ENCODE results near the gene REEP3.
"Not testable (repeated sequence)": the region's sequence is repeated elsewhere in the genome, so short reads cannot be mapped to it uniquely, and the experiment has no call there.

The REEP3 gene, protein sequence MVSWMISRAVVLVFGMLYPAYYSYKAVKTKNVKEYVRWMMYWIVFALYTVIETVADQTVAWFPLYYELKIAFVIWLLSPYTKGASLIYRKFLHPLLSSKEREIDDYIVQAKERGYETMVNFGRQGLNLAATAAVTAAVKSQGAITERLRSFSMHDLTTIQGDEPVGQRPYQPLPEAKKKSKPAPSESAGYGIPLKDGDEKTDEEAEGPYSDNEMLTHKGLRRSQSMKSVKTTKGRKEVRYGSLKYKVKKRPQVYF

GRCh38 chr10:63520500-63521415 lies at the start of gene REEP3:
Gene REEP3 (plus strand): TSS chr10:63521401. CDS start chr10:63521546, 145 bp downstream.
- peak in 1 of 2 experiments; percentile 32 for DNase-seq

DNA sequence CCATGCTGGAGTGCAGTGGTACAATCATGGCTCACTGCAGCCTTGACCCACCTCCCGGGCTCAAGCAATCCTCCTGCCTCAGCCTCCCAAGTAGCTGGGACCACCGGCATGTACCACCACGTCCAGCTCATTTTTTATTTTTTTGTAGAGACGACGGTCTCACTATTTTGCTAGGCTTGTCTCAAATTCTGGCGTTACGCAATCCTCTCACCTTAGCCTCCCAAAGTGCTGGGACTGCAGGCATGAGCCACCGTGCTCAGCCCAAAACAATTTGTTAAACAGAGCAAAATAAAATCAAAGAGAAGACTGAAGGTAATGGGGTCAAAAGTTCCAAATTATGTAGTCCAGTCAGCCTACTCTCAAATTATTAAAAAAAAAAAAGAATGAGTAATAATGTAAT lies 46.7 kb upstream of the REEP3 start:
- DNase-seq: no peak

DNA sequence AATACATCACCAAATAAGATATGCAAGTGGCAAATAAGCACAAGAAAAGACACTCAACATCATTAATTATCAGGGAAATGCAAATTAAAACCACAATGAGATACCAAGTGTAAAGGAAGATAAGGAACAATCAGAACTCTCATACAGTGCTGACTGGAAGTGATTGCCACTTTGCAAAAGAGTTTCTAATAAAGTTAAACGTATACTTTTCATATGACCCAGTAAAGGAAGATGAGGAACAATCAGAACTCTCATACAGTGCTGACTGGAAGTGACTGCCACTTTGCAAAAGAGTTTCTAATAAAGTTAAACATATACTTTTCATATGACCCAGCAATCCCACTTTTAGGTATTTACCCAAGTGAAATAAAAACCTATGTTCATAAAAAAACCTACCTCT lies 43.3 kb upstream of the REEP3 start:
- DNase-seq: no peak

- DNase-seq: no peak
These were observed 42.6 kb upstream of the REEP3 start for GRCh38 chr10:63478564-63478963.

DNA sequence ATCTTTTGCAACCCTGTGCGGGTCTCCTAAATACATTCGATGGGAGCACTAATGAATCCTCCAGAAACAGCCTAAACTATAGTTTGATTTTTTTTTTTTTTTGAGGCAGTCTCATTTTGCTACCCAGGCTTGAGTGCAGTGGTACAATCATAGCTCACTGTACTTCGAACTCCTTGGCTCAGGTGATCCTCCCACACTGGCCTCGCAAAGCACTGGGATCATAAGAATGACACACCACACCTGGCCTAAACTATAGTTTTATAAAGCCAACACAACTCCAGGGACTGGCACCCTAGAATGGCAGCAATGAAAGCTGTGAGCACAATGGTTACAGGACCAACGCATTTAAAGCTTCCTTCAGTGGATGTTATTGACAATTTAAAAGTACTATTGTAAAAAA lies 41.0 kb upstream of the REEP3 start:
- no peak for DNase-seq

- no peak for DNase-seq
These were observed 39.3 kb upstream of the REEP3 start for GRCh38 chr10:63481815-63482421.

- DNase-seq: no peak
These were observed 37.2 kb upstream of the REEP3 start for GRCh38 chr10:63483983-63484382.

DNA sequence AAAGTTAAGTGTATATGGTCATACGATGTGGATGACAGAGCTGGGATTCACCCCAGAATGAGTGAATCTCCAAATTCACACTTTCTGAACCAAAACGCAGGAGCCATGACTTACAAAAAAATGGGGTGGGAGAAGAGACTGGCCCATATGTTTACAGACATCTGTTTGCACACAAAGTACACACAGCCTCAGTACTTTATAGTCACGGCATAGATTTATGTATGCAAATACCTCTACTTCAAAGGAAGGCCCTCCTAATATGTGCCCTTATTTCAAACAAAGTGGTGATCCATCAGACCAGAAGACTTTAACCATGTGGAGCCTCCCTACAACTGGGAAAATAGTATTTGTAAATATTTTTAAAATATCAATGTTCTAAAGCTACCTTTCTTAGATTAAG lies 33.2 kb upstream of the REEP3 start:
- DNase-seq: no peak

DNA sequence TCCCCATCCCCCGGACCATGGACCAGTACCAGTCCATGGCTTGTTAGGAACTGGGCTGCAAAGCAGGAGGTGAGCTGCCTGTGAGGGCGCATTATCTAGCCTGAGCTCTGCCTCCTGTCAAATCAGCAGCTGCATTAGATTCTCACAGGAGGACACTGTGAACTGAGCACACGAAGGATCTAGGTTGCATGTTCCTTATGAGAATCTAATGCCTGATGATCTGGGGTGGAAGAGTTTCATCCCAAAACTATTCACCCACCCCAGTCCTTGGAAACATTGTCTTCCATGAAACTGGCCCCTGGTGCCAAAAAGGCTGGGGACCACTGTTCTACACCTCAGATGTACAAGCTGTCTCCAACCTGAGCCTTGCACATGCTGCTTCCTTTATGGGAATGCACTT lies 31.4 kb upstream of the REEP3 start:
- no peak for DNase-seq

DNA sequence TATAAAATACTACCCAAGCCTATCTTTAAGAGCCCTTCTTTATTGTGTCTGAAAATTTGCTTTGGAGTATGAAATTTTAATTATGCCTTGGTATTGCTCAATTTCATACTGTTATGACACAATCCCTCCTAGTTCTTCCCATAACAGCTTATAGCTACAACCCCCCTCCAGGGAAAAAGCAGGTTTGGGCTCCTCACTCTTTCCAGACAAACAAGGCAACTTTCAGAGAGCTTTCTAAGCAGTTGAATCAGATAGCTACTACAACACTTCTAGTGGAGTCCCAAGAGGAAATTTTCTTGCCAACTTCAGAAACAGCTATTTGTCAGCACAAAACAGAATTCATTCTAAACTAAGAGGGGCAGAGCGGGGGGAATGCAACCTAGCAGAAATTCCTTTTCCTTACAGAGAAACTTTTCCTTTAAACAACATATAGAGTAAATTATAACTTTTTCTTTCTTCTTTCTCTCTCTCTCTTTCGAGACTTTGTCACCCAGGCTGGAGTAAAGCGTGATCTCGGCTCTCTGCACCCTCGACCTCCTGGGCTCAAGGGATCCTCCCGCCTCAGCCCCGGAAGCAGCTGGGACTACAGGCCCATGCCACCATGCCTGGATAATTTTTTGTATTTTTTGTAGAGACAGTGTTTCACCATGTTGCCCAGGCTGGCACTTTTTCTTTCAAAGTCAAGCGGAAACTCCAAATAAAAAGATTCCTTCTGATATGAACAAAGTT lies 29.4 kb upstream of the REEP3 start:
- DNase-seq: no peak

DNA sequence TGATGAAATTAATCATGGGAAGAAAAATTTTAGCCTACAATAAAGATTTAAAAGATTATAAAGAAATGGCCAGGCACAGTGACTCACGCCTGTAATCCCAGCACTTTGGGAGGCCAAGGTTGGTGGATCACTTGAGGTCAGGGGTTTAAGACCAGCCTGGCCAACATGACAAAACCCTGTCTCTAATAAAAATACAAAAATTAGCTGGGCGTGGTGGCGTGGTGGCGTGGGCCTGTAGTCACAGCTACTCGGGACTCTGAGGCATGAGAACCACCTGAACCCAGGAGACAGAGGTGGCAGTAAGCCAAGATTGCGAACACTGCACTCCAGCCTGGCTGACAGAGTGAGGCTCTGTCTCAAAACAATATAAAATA lies 28.9 kb upstream of the REEP3 start:
- not testable (repeated sequence) for DNase-seq

GRCh38 chr10:63493004-63493403 lies 28.2 kb upstream of the REEP3 start:
- DNase-seq: no peak

DNA sequence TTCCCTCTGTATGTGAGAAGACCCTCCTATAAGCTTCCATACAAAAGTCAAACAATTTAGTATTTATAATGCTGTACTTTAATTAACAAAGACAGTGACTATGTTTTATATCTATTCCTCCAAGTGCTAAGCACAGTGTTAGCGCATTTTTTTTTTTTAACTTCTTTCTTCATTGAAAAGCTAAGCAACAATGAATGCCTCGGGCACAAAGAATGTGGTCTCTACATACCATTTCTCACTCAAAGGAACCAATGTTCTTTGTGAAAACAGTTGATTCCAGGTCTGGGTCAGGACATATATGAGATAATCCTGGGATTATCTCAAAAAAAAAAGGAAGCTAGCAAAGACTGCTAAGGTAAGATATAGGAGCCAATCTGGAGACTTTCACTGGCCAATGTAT lies 26.2 kb upstream of the REEP3 start:
- no peak for DNase-seq

GRCh38 chr10:63496561-63496960 lies 24.6 kb upstream of the REEP3 start:
- no peak for DNase-seq

DNA sequence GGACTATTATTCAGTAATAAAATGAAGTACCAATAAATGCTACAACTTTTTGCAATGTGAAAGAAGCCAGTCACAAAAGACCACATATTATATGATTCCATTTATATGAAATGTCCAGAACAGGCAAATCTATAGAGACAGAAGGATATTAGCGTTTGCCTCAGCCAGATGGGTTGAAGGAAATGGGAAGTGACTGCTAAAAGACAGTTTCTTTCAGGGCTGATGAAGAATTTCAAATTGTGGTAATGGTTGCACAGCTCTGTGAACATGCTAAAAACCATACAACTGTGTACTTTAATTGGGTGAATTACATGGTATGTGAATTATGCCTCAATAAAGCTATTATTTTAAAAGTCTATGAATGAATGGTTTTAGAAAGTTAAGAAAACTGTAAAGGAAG lies 23.9 kb upstream of the REEP3 start:
- DNase-seq: no peak

DNA sequence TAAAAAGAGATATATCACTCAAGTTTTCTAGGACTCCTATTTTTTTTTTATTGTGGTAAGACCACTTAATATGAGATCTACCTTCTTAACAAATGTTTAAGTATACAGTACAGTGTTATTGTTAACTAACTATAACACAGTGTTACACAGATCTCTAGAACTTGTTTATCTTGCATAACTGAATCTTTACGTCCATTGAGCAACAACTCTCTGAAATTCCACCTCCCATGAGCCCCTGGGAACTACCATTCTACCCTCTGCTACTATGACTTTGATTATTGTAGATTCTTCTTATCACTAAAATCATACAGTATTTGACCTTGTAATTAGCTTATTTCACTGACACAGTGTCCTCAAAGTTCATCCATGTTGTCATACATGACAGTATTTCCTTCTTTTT lies 22.5 kb upstream of the REEP3 start:
- DNase-seq: no peak

DNA sequence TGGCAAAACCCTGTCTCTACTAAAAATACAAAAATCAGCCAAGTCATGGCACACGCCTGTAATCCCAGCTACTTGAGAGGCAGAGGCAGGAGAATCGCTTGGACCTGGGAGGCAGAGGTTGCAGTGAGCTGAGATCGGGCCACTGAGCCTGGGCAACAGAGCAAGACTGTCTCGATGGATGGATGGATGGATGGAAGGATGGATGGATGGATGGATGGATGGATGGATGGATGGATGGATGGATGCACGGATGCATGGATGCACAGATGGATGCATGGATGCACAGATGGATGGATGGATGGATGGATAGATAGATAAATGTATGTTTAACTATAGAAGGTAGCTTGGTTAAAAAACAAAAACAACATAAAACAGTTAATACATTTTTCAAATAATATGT lies 20.6 kb upstream of the REEP3 start:
- DNase-seq: not testable (repeated sequence)

- no peak for DNase-seq
These were observed 19.2 kb upstream of the REEP3 start for GRCh38 chr10:63501954-63502353.

GRCh38 chr10:63502832-63503231 lies 18.4 kb upstream of the REEP3 start:
- DNase-seq: no peak

GRCh38 chr10:63503395-63503794 lies 17.8 kb upstream of the REEP3 start:
- no peak for DNase-seq

DNA sequence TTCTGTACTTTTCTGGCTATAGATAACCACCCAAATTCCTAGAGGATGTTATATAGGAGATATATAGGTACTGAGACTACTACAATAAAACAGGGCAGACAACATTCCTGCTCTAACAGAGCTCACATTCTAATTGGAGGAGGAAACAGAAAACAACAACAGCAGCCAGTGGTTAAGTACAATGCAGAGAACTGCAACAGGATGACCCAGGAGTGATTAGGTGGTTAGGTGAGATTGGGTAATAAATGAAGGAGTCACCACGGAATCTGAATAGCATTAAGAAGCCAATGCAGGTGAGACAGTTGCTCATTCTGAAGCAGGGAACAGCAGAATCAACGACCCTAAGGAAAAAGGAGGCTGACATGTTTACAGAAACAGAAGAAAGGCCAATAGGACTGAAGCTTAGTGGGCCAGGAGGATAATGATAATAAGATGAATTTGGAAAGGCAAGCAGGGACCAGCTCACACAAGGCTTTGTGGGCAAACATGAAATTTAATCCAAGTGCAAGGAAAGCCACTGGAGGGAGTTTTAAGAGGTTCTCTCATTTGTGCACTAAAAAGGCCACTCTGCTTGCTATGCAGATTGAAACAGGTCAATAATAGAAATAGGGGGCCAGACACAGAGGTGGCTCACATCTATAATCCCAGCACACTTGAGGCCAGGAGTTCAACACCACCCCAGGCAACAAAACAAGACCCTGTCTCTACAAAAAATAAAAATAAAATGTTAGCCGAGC lies 16.9 kb upstream of the REEP3 start:
- peak in 1 of 2 experiments; percentile 8 for DNase-seq

- DNase-seq: no peak
These were observed 15.6 kb upstream of the REEP3 start for GRCh38 chr10:63505562-63505961.

DNA sequence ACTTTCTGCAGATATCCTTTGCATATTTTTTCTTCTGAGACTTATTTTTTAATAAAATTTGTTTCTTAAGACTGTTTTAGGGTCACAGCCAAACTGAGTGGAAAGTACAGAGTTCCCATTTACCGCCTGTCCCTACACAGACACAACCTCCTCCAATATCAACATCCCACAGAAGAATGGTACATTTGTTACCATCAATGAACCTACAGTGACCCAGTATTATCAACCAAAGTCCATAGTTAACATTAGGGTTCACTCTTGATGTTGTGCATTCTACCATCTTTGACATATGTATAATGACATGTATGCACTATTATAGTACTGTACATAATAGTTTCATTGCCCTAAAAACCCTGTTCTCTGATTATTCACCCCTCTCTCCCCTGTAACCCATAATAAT lies 14.6 kb upstream of the REEP3 start:
- no peak for DNase-seq

All from NCI-H524 (cell line).